Activated T-helper 1 cell treated with anti-CD3 and anti-CD28 coated beads, Interleukin-12 subunit alpha, Interleukin-12 subunit beta, Interleukin-2, Interleukin-4 antibody, amounts not matched to agents 30 ng/mL and 10 ng/mL and 1 ng/mL, durations not matched to agents 14 hours and 24 hours and 36 hours (primary cell): ENCODE measurements around the gene AKT1S1. TPM values are rescaled to one million over a fixed set of nuclear protein-coding genes. Genes with fewer than 3 reads are reported as not detected.

Source experiments
- DNase-seq: peaks from one replicate; pipeline ENCODE4 v3.0.0; 2021; ENCODE audit warnings: low spot score
- H3K27ac Mint-ChIP-seq: one replicate; pipeline ENCODE4 v1.8.0; 2021; ENCODE audit warnings: mild to moderate bottlenecking, mixed read lengths
- H3K27me3 Mint-ChIP-seq: one replicate; pipeline ENCODE4 v1.8.0; 2022; ENCODE audit warnings: mild to moderate bottlenecking, moderate library complexity, mixed read lengths; ENCODE audit not compliant: insufficient read depth
- H3K36me3 Mint-ChIP-seq: one replicate; pipeline ENCODE4 v1.8.0; 2021; ENCODE audit warnings: low read depth, mixed read lengths
- H3K4me1 Mint-ChIP-seq: one replicate; pipeline ENCODE4 v1.8.0; 2021; ENCODE audit warnings: low read depth, mixed read lengths
- H3K4me3 Mint-ChIP-seq: one replicate; pipeline ENCODE4 v1.8.0; 2021; ENCODE audit warnings: mild to moderate bottlenecking, moderate library complexity, mixed read lengths
- H3K9me3 Mint-ChIP-seq: one replicate; pipeline ENCODE4 v1.8.0; 2021; ENCODE audit warnings: mixed read lengths
- intact Hi-C: fragments of 100-400 bp; cut with micrococcal nuclease; formaldehyde crosslinking; loops from one replicate; pipeline ENCODE4 v1.15.1; 2024
- total RNA-seq: library from RNA; stranded (reverse); gene quantifications from 2 replicates; pipeline ENCODE4 v1.2.3, GENCODE V29; 2022

Gene AKT1S1
- total RNA-seq, 1 donor from 2014 or later, result 32.2 TPM

DNA sequence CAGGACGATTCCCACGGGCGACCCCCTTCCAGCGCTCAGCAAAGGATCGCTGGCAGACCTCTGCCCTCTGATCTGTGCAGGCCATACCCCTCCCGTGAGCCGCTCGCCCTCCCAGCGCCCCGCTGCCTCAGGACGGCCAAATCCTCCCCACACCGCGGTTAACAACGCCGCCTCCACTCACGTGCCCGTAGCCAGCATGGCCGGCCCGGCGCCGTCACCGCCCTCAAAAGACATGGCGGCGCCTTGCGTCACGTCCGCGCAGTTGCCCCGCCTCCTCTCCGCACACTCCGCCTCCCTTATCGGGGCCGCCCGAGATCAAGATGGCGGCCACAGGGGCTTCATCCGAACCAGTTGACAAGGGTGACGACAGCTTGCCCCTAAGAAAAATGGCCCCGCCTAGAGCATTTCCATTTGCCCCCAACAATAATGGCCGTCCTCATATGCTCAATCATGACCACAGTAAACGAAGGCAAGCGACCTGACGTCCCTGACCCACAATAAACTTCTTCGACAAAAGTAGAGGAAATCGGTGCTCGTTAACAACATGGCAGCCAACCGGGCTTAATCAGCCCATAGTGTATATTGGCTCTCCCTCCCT, 634 bp downstream of the AKT1S1 start:
- intact Hi-C loops, result loop anchor here (1.0 to 5.0 kb wide), 15 partner anchors 7 to 500 kb away; partner anchors contain the start of genes ALDH16A1, ATF5, FUZ and NR1H2
- Mint-ChIP-seq H3K4me3 (no peak overlapping the region), H3K27ac (no peak overlapping the region)

DNA sequence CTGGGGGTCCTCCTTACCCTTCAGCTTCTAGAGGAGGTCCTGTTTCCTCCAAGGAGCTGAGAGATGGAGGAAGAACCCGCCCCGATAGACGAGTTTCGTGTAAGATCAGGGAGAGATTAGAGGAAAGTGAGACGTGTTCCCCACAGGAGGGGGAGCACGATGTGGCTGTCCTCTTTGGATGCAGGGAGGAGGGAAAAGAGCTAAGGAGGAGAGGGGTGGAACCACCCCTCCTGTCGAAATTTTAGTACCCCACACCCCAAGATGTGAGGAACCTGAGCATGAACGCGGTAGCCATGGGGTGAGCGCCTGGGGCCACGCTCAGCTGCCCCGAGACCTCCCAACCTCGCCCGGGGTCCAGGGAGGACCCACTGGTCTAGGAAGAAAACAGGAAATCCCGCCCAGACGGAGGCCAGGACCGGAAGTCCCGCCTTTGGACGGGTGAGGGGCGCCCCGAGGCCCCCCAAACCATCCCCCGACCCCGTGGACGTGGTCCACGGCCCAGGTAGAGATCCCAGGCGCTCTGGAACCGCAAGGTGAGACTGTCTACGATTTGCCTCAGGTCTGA, 1.2 kb downstream of the AKT1S1 start:
- Mint-ChIP-seq H3K9me3 (no peaks in the 10 kb centered on the region), H3K4me3 (no peak overlapping the region), H3K27me3 (no peaks in the 10 kb centered on the region), H3K27ac (no peak overlapping the region), H3K36me3 (peaks cover 21% of the 10 kb centered on the region), H3K4me1 (peaks cover 37% of the 10 kb centered on the region)
- peak; percentile 60 for DNase-seq
- intact Hi-C loops, result loop anchor here (1.0 to 5.0 kb wide), 4 partner anchors 63 to 423 kb away; partner anchors contain the start of genes ALDH16A1 and FUZ

More for the DNA sequence above, 634 bp downstream of the AKT1S1 start:
- H3K27me3 Mint-ChIP-seq, result no peaks in the 10 kb centered on the region
- H3K9me3 Mint-ChIP-seq, result no peaks in the 10 kb centered on the region
- peak; percentile 97 for DNase-seq
- peaks cover 24% of the 10 kb centered on the region for H3K36me3 Mint-ChIP-seq
- peaks cover 36% of the 10 kb centered on the region for H3K4me1 Mint-ChIP-seq

DNA sequence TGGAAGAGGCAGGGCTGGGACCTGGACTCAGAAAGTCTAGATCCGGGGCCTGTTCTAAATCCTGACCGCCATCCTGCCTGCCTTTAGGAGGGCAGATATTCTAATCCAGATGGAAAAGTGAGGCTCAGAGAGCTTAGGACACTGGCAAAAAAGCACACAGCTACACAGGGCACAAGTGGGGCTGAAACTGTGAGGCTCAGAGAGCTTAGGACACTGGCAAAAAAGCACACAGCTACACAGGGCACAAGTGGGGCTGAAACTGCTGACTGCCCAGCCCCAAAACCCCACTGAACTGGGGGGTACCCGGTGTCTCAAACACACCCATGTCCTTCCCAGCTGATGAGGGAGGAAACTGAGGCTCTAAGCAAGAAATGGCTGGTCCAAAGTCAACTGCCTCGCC, 2.0 kb downstream of the AKT1S1 start:
- Mint-ChIP-seq H3K27ac (peak overlapping the region; percentile 40), H3K4me1 (peaks cover 44% of the 10 kb centered on the region), H3K36me3 (peaks cover 15% of the 10 kb centered on the region), H3K9me3 (no peaks in the 10 kb centered on the region), H3K4me3 (no peak overlapping the region), H3K27me3 (no peaks in the 10 kb centered on the region)
- intact Hi-C loops, result loop anchor here (5.0 kb wide), 1 partner anchor 107 kb away; no protein-coding TSS in a partner anchor
- DNase-seq, result no peak

DNA sequence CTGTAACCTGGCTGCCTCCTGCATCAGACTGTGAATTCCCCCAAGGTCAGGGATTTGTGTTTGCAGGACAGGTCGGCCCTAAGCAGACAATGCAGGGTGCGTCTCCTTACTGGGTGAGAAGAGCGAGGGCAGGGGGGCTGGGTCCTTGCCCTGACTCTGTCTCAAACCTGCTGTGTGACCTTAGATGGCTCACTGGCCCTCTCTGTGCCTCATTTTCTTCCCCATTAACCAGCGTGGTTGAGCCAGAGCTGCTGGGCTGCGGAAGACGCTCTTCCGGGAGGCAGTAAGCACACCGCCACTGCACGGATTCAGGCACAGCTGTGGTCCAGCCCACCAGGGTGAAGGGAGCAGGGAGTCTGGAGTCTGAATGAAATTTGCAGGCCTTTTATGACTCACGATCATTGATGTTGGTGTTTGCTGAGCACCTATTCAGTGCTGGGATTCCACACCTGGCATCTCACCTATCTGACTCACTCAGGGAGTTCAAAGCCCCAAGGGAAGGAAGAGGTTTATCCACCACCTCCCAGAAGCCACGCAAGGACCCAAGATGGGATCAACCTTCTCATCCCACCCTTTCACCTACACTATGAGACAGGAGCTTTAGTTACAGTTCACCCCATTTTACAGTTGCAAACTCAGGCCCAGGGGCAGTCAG, 2.5 kb downstream of the AKT1S1 start:
- intact Hi-C loops, result loop anchor here (5.0 kb wide), 1 partner anchor 108 kb away; no protein-coding TSS in a partner anchor
- peak overlapping the region; percentile 46 for H3K4me3 Mint-ChIP-seq
- H3K4me1 Mint-ChIP-seq, result peaks cover 46% of the 10 kb centered on the region
- H3K36me3 Mint-ChIP-seq, result peaks cover 13% of the 10 kb centered on the region
- no peak for DNase-seq
- H3K27me3 Mint-ChIP-seq, result no peaks in the 10 kb centered on the region
- H3K9me3 Mint-ChIP-seq, result no peaks in the 10 kb centered on the region
- peak overlapping the region; percentile 40 for H3K27ac Mint-ChIP-seq

DNA sequence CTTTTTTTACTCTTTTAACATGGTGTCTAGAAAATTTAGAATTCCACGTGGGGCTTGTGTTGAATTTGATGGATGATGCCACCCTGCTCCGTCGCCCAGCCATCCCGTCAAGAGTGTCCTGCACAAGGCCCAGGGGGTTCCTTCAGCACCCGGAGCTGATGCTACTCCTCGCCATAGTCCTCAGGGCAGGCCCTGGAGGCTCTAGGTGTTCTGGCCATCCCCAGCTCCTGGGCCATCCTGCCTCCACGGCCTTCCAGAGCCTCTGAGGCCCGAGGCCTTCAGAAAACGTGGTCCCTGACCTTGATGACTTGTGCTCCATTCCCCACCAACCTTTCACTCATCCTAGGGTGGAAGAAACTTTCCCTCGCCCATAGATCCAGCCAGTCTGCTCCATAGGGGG, 3.3 kb downstream of the AKT1S1 start:
- Mint-ChIP-seq H3K9me3 (no peaks in the 10 kb centered on the region), H3K36me3 (peaks cover 9% of the 10 kb centered on the region), H3K4me3 (no peak overlapping the region), H3K4me1 (peaks cover 40% of the 10 kb centered on the region), H3K27me3 (no peaks in the 10 kb centered on the region), H3K27ac (no peak overlapping the region)
- no peak for DNase-seq
- intact Hi-C loops, result no loop called here

DNA sequence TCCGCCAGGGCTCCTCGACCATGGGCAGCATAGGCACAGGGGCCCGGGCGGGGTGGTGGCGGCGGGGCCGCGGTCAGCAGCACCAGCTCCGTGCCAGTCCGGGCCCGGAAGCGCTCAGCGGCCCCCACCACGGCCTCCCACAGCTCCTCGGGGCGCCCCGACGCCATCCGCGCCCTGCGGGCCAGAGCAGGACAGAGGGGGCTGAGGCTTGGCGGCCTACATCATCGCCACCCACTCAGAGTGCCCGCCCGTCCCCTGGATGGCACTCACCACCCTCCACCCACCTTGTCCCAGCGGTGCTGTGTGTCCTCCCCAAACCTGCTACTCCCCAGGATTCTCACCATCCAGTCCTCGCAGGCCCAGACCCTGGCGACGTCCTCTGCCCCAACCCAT, 4.0 kb downstream of the AKT1S1 start:
- intact Hi-C loops, result no loop called here
- Mint-ChIP-seq H3K27ac (no peak overlapping the region), H3K9me3 (no peaks in the 10 kb centered on the region), H3K27me3 (no peaks in the 10 kb centered on the region), H3K36me3 (peaks cover 8% of the 10 kb centered on the region), H3K4me3 (no peak overlapping the region), H3K4me1 (peaks cover 33% of the 10 kb centered on the region)
- no peak for DNase-seq

DNA sequence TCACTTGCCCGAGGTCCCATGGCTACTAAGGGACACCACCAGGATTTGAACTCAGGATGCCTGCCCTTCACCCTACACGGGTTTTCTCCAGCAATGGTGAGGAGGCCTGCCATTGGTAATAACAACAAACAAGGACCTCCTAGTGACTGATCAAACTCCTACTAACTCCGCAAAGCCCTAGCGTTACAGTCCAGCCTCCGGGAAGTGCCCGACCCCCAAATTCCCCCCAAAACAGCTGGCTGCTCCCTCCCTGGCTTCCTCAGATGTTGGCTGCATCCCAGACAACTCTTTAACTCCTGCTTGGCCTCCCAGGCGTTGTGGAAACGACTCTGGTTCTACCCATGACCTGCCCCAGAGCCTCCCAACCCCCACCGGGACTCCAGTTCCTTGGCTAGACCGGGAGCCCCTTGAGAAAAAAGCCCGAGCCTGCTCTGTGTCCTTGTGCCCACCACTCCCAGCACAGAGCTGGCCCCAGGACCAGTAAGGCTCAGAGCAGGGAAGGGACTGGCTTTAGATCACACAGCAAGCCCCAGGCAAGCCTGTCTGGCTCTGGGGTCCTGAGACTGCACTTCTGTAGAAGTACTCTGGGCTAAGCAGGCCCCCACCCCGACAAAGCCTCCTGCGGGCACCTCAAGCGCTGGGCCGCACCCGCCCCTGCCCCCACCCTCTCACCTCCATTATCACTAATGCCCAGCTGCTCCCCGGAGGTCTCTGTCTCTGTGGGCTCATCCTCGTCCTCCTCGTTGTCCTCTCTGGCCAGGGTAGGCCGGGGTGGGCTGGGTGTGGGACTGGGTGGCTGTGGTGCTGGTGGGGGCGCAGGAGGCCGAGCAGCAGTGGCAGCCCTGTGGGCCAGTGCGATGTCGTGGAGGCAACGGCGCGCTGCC, 4.7 kb downstream of the AKT1S1 start:
- no peaks in the 10 kb centered on the region for H3K27me3 Mint-ChIP-seq
- H3K9me3 Mint-ChIP-seq, result no peaks in the 10 kb centered on the region
- H3K36me3 Mint-ChIP-seq, result peaks cover 5% of the 10 kb centered on the region
- no peak for DNase-seq
- intact Hi-C loops, result no loop called here
- peak overlapping the region; percentile 20 for H3K27ac Mint-ChIP-seq
- H3K4me3 Mint-ChIP-seq, result peak overlapping the region; percentile 32
- H3K4me1 Mint-ChIP-seq, result peaks cover 30% of the 10 kb centered on the region

DNA sequence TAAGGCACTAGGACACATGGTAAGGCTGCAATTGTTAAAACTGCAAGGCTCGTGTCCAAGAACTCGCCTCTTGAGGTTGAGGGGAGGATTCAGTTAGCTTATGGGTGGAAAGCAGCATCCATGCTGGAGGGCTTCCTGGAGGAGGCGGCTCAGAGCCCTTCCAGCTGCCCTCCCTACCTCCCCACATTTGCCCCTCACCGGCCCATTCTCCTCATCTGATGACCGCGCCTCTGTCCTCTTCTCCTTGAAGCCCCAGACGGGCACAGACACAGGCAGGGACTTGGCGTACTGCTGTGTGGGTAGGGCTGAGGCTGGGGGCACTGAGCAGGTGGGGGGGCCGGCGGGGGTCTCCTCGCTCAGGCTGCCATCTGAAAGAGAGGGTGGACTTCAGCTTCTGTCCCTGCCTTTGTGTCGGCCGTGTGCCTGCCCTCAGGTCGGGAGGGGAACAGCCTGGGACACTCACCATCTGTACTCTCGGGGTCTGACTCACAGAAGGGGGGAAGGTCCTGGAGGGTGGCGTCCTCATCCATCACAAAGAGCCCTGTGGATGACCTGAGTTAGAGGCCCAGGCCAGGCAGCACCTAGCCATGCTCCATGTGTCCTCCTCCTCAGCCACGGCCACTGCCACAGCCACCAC, 5.7 kb downstream of the AKT1S1 start:
- H3K27ac Mint-ChIP-seq, result peak overlapping the region; percentile 20
- no peak for DNase-seq
- no peaks in the 10 kb centered on the region for H3K9me3 Mint-ChIP-seq
- intact Hi-C loops, result no loop called here
- peak overlapping the region; percentile 32 for H3K4me3 Mint-ChIP-seq
- H3K4me1 Mint-ChIP-seq, result peaks cover 35% of the 10 kb centered on the region
- no peaks in the 10 kb centered on the region for H3K27me3 Mint-ChIP-seq
- H3K36me3 Mint-ChIP-seq, result peaks cover 8% of the 10 kb centered on the region

DNA sequence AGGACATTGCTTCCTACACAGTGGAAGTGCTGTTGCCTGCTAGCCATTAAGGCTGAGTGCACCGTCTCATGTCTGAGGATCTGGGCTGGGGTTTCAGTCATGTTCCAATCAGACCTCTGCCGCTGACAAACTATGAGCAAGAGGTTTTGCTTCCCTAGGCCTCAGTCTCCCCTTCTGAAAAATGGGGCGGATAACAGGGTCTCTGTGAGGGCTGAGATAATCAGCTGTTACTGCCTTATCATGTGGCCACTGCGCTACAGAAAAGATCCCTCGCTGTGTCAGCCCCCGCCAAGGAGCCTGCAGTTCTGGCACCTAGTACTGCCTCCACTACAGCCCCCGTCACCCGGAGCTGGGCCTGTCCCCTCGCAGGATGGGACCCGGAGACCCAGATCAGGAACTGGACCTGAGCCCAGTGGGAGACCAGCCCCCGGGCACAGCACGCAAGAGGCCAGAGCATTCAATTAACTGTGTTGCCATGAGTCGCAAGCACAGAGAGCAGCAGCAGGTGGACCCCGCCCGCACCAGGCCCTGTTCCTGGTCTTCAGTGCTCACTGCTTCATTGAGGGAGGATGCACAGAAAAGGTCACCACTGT, 6.8 kb downstream of the AKT1S1 start:
- H3K36me3 Mint-ChIP-seq, result peaks cover 10% of the 10 kb centered on the region
- H3K4me3 Mint-ChIP-seq, result no peak overlapping the region
- no peaks in the 10 kb centered on the region for H3K9me3 Mint-ChIP-seq
- H3K4me1 Mint-ChIP-seq, result peaks cover 39% of the 10 kb centered on the region
- H3K27ac Mint-ChIP-seq, result peak overlapping the region; percentile 95
- no peaks in the 10 kb centered on the region for H3K27me3 Mint-ChIP-seq
- DNase-seq, result no peak
- intact Hi-C loops, result no loop called here

DNA sequence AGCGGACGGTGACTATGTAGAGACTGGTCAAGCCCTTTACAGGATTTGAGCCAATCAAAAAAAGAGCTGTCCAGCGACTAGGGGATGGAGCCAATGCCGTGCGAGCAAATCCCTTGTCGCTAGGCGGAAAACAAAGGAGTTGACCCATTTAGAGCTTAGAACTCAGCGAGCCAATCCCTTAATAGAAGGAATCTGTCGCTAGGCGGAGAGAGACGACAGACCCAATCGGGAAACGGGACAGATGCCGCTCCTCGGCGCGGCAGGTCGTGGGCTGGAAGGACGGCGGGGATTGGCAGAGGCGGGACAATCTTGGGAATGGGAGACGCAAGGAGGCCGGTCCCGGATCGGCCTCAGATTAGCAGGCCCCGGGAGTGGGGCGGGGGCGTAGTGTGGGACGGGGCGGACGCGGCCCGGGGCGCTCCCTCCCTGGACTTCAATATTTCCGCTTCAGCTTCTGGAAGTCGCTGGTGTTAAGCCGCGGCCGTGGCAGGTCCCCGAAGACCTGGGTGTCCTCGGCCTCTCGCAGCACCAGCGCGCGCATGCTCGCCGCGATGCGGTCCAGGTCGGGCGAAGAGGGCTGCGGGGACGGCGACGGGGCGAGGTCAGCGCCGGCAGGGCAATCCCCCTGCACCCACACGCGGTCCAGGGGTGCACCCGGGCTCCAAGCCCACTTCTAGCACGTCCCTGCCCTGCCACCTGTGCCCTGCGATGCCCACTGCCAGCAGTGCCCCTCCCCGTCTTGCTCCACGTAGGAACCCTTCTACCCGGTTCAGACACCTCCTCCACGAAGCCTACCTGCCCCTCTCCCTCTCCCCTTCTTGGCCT, 7.5 kb downstream of the AKT1S1 start:
- Mint-ChIP-seq H3K36me3 (peaks cover 16% of the 10 kb centered on the region), H3K27ac (peak overlapping the region; percentile 95)

DNA sequence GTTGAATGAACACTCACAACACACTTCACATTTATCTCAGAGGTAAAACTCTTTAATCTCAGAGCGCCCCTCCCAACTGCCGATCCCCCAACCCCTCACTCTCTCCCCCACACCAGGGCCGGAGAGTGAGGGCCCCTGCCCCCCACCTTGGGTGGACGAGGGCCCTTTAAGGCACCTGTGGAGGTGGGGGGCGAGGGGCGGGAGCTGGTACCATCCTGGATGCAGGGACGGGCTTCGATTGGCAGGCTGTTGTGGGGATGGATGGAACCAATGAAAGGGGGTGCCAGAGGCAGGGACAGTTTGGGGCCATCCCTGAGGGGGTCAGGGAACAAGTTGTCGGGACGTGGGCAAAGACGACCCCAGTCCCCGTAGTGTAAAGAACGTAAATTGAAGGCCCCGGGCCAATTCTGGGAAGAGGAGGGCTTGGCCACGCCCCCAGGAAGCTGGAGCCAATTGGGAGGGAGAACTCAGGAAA, 8.1 kb downstream of the AKT1S1 start:
- Mint-ChIP-seq H3K9me3 (no peaks in the 10 kb centered on the region), H3K27ac (peak overlapping the region; percentile 94), H3K4me3 (no peak overlapping the region), H3K27me3 (no peaks in the 10 kb centered on the region), H3K4me1 (peaks cover 36% of the 10 kb centered on the region), H3K36me3 (peaks cover 20% of the 10 kb centered on the region)
- intact Hi-C loops, result loop anchor here (1.0 to 2.0 kb wide), 7 partner anchors 8 to 192 kb away; partner anchors contain the start of genes AKT1S1, FUZ, PRMT1 and TBC1D17
- DNase-seq, result no peak

More for the DNA sequence above, 7.5 kb downstream of the AKT1S1 start:
- H3K4me1 Mint-ChIP-seq, result peaks cover 37% of the 10 kb centered on the region
- no peaks in the 10 kb centered on the region for H3K27me3 Mint-ChIP-seq
- no peaks in the 10 kb centered on the region for H3K9me3 Mint-ChIP-seq
- DNase-seq, result peak; percentile 92
- intact Hi-C loops, result loop anchor here (1.0 to 2.0 kb wide), 7 partner anchors 8 to 193 kb away; partner anchors contain the start of genes AKT1S1, FUZ, PRMT1 and TBC1D17
- H3K4me3 Mint-ChIP-seq, result no peak overlapping the region
